Bronchial epithelial cell (primary cell): ENCODE measurements around the gene RPTOR. TPM values are rescaled to one million over a fixed set of nuclear protein-coding genes. Genes with fewer than 3 reads are reported as not detected.
"Not testable (repeated sequence)": the region's sequence is repeated elsewhere in the genome, so short reads cannot be mapped to it uniquely, and the experiment has no call there.

Source experiments
- DNase-seq: peaks from one replicate; pipeline ENCODE4 v3.0.0-alpha.2; 2010; ENCODE audit warnings: low read depth
- FAIRE-seq: peaks from 2 replicates; lab custom pipeline; 2011; peaks lifted over from hg19 to GRCh38; lab: Jason Lieb, UNC
- H3K27me3 ChIP-seq: 2 replicates; pipeline ENCODE4 v1.5.1; 2011; ENCODE audit warnings: low read length; ENCODE audit not compliant: control insufficient read depth, insufficient read depth
- H3K36me3 ChIP-seq: 2 replicates; pipeline ENCODE4 v1.5.1; 2011; ENCODE audit warnings: low read length; ENCODE audit not compliant: control insufficient read depth, insufficient read depth
- H3K4me3 ChIP-seq: 2 replicates; pipeline ENCODE4 v1.5.1; 2011; ENCODE audit warnings: mild to moderate bottlenecking, low read depth, low read length, control low read depth
- CTCF ChIP-seq: IDR thresholded peaks from 2 replicates; pipeline ENCODE4 v1.5.1; 2011; ENCODE audit warnings: mild to moderate bottlenecking, moderate library complexity, low read length, control low read depth, inconsistent platforms; ENCODE audit not compliant: insufficient read depth, severe bottlenecking
- total RNA-seq: library from RNA; depleted of rRNA; stranded (reverse); fragments of >200 nt; gene quantifications from 2 replicates; pipeline ENCODE4 v1.2.1, GENCODE V29; 2014

RPTOR gene
- total RNA-seq, 1 donor from 2014 or later, result 14.0 TPM

- Histone ChIP-seq H3K27me3 (no peaks in the 10 kb centered on the region), H3K36me3 (no peaks in the 10 kb centered on the region), H3K4me3 (no peak overlapping the region)
- TF ChIP-seq CTCF, result no peak
- FAIRE-seq (no peak), DNase-seq (no peak)
Measured at GRCh38 chr17:80695979-80696378, 151.3 kb downstream of the RPTOR start.

- Histone ChIP-seq H3K4me3 (no peak overlapping the region), H3K36me3 (no peaks in the 10 kb centered on the region), H3K27me3 (no peaks in the 10 kb centered on the region)
- FAIRE-seq (no peak), DNase-seq (no peak)
- no peak for TF ChIP-seq CTCF
Measured at GRCh38 chr17:80696456-80696855, 151.8 kb downstream of the RPTOR start.

GRCh38 chr17:80696964-80697363, 152.3 kb downstream of the RPTOR start:
- DNase-seq, result no peak
- FAIRE-seq, result no peak
- Histone ChIP-seq H3K4me3 (no peak overlapping the region), H3K27me3 (no peaks in the 10 kb centered on the region), H3K36me3 (no peaks in the 10 kb centered on the region)
- TF ChIP-seq CTCF, result no peak

GRCh38 chr17:80698297-80698696, 153.7 kb downstream of the RPTOR start:
- no peak for TF ChIP-seq CTCF
- FAIRE-seq (no peak), DNase-seq (no peak)
- no peaks in the 10 kb centered on the region for H3K27me3 ChIP-seq
- no peak overlapping the region for H3K4me3 ChIP-seq
- H3K36me3 ChIP-seq, result no peaks in the 10 kb centered on the region

- DNase-seq, H3K27me3 ChIP-seq, H3K4me3 ChIP-seq, H3K36me3 ChIP-seq, FAIRE-seq: not testable (repeated sequence)
Measured at GRCh38 chr17:80699205-80699604, 154.6 kb downstream of the RPTOR start.

- no peak for FAIRE-seq
- no peak overlapping the region for H3K4me3 ChIP-seq
- TF ChIP-seq CTCF, result no peak
- H3K27me3 ChIP-seq, result no peaks in the 10 kb centered on the region
- no peaks in the 10 kb centered on the region for H3K36me3 ChIP-seq
- no peak for DNase-seq
Measured at GRCh38 chr17:80701730-80702129, 157.1 kb downstream of the RPTOR start.
